GM13977 (cell line): ENCODE results near the gene GYPC.

ENCODE experiments used
- DNase-seq: peaks from one replicate; pipeline ENCODE4 v3.0.0; 2012; ENCODE audit warnings: low spot score
- in situ Hi-C: fragments of 300-500 bp; cut with MboI; formaldehyde crosslinking; loops from one replicate; pipeline ENCODE4 v1.12.0; 2022; ENCODE audit warnings: low sequenced_read_pairs, low pct_unique_long_range_greater_than_20kb, mixed read lengths, inconsistent platforms; ENCODE audit not compliant: unreplicated experiment
- TF ChIP-seq, protein P1 (sequence below): IDR thresholded peaks from 2 replicates; pipeline ENCODE4 v1.5.1; 2012; ENCODE audit warnings: mild to moderate bottlenecking, control low read depth; ENCODE audit not compliant: insufficient read depth; ENCODE audit errors: extremely low read depth, missing control alignments

GYPC gene

DNA sequence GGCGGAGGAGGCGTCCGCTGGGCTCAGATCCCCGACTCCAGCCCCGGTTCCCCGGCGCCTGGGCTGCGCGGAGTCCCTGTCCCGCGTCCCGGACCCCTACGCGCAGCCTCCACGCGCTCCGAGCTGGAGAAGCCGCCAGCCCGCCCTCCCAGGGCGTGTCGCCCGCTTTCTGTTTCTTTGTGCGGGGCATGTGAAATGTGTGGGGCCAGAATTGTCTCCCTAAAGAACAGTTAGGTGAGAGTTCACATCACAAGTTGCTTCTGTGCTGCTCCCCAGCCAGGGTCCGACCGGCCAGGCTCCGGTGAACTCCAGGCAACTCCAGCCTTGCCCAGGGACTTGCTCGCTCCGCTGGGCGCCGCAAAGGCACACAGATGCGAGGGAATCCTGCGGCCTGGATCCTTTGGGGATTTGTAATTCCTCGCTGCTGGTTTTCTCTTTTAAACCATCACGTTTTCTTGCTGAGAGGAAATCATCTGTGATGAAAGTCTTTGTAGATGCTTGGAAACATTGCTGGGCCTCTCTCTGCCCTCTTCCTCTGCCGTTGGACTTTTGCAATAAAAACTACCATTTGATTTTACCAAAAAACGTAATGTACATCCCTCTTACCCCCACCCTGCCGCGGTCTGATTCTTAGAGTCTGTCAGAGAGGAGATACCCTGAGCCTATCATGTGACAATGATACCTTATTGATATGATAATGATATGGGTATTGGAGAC is 631 bp downstream of the GYPC start:
- DNase-seq = peak; percentile 69
- in situ Hi-C loops = no loop called here
- TF ChIP-seq, protein P1, sequence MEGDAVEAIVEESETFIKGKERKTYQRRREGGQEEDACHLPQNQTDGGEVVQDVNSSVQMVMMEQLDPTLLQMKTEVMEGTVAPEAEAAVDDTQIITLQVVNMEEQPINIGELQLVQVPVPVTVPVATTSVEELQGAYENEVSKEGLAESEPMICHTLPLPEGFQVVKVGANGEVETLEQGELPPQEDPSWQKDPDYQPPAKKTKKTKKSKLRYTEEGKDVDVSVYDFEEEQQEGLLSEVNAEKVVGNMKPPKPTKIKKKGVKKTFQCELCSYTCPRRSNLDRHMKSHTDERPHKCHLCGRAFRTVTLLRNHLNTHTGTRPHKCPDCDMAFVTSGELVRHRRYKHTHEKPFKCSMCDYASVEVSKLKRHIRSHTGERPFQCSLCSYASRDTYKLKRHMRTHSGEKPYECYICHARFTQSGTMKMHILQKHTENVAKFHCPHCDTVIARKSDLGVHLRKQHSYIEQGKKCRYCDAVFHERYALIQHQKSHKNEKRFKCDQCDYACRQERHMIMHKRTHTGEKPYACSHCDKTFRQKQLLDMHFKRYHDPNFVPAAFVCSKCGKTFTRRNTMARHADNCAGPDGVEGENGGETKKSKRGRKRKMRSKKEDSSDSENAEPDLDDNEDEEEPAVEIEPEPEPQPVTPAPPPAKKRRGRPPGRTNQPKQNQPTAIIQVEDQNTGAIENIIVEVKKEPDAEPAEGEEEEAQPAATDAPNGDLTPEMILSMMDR = no peak

DNA sequence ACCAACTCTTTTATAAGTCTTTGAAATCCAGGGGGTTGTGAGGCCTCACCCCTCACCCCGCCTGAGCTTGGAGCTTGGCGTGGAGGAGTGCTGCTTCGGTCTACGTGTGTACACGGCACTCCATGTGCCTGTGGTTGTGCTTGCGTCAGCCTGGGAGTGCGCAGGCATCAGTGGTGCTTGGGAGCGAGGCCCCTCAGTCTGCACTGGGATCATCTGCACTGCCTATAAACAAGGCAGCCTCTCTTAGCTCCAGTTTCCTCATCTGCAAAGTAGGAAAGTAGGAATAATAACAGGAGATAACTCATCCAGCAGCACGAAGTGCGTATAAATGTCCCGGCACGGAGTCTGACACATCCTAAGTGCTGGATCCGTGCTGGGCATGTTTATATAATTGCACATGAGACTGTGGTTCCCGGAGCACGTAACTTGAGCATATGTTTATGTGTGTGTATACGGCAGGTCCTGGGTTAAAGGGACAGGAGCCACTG is 1.2 kb downstream of the GYPC start:
- in situ Hi-C loops = no loop called here
- DNase-seq = peak; percentile 45
- TF ChIP-seq, protein P1 = no peak

DNA sequence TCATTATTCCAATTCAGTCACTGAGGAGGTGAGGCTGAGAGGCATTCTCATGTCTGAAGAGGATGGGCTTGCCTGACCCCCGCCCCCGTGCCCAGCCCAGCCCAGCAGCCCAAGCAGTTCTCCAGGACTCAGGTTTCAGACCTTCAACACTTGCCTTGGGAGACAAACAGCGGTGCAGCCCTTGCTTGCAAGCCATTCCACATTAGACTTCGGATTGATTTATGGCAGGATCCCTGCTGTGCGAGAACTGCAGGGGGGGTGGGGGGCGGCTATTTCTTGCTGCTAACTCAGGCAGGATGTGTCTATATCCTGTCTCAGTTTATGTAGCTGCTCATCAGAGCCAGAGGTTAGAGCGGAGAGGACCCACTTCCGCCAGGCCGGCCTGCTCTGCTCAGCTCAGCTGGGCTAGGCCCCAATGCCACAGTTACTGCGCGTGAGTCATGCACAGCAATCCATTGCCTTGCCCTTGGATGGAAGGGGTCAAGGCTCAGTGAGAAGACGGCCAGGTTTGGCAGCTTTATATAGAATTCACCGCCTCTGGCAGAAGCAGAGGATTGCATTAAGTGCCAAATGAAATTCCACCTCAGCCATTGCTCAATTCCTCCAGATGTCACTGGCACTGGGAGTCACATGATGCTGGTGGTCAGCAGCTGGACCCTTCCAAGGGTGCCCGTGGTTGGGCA is 1.8 kb downstream of the GYPC start:
- TF ChIP-seq, protein P1 = no peak
- DNase-seq = peak; percentile 81
- in situ Hi-C loops = no loop called here

DNA sequence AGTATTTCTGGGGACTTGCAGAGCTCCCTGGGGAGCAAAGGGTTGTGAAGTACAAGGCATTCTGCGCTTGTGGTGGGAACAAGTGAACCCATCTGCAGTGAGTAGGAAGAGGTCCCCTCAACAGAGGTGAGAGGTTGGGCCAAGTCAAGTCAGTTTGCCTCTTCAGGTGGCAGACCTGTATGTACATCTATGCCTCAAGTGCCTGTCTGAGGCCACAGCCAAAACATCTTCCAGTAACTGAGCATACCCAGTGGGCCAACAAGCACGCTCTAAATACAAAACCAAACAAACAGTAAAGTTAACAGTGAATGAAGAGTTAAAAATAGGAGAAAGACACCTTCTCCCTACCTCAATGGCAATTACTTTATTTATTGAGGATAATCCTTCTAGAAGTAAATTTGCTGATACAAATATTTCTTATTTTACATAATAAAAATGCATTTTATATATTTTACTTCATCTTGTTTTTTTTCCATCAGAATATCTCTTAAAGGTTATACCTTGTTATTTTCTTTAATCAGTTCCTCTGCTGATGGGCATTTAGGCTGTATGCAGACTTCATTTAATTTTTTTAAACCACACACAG is 2.5 kb downstream of the GYPC start:
- DNase-seq = no peak
- in situ Hi-C loops = no loop called here
- TF ChIP-seq, protein P1 = no peak

DNA sequence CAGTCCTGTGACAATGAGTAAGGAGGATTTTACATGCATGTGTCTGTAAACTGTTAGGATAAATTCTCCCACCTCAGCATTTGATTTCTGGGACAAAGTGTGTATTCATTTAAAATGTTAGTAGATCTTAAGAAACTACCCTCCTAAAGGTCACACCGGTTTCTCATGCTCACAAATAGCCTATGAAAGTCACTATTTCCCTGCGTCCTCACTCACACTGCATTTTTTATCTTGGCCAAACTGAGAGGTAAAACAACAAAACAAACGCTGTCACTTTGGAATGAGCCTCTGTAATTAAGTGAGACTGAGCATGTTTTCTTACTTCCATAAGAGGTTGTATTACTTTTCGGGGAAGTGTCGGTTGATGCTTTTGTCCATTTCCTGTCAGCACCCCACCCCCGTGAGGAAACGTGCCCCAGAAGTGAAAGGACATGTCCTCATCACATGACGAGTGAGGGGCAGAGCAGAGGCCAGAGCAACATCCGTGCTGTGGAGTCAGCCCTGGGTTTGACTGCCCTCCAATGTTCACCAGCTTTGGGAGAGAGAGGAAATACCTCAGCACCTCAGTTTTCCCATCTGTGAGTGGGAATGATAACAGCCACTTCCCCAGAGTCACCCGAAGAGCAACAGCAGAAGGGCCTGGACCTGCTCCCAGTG is 3.1 kb downstream of the GYPC start:
- TF ChIP-seq, protein P1 = no peak
- DNase-seq = peak; percentile 48
- in situ Hi-C loops = no loop called here
